ENCODE data around the gene RNASEH2A.
"Not testable (repeated sequence)": the region's sequence is repeated elsewhere in the genome, so short reads cannot be mapped to it uniquely, and the experiment has no call there.

Gene RNASEH2A

DNA sequence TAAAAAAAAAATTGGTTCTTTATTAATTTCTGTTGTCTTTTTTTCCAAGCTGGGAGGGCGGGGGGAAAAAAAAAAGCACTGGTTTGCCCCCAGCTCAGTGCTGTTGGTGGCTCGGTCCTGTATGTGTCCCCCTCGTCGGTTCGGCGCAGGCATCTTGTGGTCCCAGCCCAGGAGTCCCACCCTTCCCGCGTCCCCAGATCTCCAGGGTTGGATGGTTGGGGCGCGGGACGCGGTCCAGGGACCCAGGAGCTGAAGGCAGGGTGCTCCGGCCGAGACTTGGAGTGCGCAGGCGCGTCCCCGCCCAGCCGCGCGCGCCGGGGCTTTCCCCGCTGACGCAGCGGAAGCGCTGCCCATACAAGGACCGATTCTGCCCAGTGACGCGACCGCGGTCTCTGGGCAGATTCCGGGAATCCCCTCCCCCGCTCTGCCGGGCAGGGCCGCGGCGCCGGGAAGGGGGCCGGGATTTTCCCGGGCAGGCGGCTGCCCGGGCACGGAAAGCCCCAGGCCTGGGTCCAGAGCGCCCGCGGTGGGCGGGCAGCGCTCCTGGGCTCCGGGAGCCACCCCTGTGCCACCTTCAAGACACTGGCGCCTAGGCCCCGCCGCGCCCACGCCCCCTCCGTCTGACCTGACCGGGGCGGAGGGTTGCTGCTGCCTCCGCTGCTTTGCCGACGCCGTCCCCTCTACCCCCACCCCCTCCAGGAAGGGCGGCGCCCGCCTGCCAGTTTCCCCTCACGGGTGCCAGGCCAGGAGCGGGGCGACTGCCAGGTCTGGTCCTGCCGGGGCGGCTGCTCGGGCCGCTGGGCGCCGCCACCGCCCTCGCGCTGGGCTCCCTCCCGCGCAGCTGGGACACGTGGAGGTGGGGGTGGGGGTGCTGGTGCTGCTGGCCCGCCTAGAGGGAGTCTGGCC is 12.8 kb upstream of the RNASEH2A start:
- peak; percentile 89 for DNase-seq (ENCODE audit: low spot score)

- no peak for DNase-seq (ENCODE audit: low spot score)
Observed at GRCh38 chr19:12794196-12794941, 12.0 kb upstream of the RNASEH2A start.

DNA sequence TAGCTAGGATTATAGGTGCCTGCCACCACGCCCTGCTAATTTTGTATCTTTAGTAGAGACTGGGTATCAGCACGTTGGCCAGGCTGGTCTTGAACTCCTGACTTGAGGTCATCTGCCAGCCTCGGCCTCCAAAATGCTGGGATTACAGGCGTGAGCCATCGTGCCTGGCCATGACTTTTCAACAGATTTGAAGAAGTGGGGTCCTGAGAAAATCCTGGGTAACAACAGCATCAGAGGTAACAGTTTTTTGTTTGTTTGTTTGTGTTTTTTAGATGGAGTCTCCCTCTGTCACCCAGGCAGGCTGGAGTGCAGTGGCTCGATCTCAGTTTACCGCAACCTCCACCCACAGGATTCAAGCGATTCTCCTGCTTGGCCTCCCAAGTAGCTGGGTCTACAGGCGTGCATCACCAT is 11.4 kb upstream of the RNASEH2A start:
- no peak for DNase-seq (ENCODE audit: low spot score)

DNA sequence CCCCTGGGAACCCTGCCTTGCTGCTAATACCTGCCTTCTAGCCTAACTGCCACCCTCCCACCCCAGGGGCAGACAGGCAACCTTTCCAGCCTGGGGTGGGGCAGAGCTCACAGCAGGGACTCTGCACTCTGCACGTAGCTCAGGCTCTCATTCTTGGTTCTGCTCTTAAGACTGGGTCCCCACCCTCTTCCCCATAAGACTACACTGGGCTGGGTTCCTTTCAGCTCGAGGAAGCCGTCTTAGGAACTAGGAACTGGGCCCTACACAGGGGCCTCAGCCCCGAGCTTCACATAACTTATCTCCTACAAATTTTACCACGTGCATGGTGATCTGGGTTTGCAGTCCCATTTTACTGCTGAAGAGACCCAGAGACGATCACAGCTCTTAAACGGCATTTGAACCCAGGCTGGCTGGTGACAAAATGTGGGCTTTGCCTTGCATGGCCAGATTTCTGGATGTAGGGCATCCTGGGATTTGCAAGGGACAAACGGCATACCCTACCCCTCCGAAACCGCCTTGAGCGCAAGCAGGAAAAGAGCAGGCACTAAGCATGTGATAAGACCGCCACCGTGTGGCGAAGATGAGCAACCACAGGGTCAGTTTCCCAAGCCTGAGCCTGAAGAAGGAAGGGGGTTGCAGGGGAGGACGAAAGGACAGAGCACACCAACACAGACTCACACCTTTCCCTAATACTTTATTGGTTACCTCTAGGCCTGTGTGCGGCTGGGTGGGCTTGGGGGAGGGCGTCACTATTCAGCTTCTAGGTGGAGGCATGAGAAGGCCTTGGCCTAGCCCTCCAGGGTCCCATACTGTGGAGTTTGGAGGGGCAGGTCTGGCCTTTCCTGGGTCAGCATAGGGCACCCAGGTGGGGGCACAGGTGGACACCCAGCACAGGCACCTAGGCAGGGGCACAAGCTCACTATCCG is 10.0 kb upstream of the RNASEH2A start:
- peak; percentile 83 for DNase-seq (ENCODE audit: low spot score)

DNA sequence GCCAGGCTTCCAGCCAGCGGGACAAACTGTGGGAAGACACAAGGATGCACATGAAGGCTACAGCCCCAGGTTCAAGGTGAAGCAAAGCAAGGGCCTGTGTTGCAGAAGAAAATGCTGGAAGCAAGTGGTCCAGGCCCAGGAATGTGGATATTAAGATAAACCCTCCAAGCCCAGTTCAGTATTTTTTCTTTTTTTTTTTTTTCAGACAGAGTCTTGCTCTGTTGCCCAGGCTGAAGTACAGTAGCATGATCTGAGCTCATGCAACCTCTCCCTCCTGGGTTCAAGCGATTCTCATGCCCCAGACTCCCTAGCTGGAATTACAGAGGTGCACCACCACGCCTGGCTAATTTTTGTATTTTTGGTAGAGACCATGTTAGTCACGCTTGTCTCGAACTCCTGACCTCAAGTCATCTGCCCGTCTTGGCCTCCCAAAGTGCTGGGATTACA is 9.2 kb upstream of the RNASEH2A start:
- DNase-seq (ENCODE audit: low spot score) = no peak

DNA sequence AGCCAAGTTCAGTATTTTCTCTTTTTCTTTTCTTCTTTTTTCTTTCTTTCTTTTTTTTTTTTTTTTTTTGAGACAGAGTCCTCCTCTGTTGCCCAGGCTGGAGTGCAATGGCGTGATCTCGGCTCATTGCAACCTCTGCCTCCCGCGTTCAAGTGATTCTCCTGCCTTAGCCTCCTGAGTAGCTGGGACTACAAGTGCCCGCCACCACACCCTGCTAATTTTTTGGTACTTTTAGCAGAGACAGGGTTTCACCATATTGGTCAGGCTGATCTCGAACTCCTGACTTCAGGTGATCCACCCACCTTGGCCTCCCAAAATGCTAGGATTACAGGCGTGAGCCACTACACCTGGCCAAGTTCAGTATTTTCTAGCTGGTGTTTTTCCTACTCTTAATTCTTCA is 8.8 kb upstream of the RNASEH2A start:
- DNase-seq (ENCODE audit: low spot score) = not testable (repeated sequence)

- no peak for DNase-seq (ENCODE audit: low spot score)
Observed at GRCh38 chr19:12799742-12800465, 6.5 kb upstream of the RNASEH2A start.

GRCh38 chr19:12800466-12800770 is 6.0 kb upstream of the RNASEH2A start:
- DNase-seq (ENCODE audit: low spot score) = no peak

- DNase-seq (ENCODE audit: low spot score) = no peak
Observed at GRCh38 chr19:12800923-12801465, 5.4 kb upstream of the RNASEH2A start.

GRCh38 chr19:12801466-12802266 is 4.7 kb upstream of the RNASEH2A start, which contains the start of the genes PRDX2 and THSD8:
Gene PRDX2 (minus strand): TSS chr19:12801800. CDS start chr19:12801261, 539 bp downstream.
Gene THSD8 (plus strand): TSS chr19:12802069. CDS start chr19:12802072, 3 bp downstream.
- DNase-seq (ENCODE audit: low spot score) = peak; percentile 83

DNA sequence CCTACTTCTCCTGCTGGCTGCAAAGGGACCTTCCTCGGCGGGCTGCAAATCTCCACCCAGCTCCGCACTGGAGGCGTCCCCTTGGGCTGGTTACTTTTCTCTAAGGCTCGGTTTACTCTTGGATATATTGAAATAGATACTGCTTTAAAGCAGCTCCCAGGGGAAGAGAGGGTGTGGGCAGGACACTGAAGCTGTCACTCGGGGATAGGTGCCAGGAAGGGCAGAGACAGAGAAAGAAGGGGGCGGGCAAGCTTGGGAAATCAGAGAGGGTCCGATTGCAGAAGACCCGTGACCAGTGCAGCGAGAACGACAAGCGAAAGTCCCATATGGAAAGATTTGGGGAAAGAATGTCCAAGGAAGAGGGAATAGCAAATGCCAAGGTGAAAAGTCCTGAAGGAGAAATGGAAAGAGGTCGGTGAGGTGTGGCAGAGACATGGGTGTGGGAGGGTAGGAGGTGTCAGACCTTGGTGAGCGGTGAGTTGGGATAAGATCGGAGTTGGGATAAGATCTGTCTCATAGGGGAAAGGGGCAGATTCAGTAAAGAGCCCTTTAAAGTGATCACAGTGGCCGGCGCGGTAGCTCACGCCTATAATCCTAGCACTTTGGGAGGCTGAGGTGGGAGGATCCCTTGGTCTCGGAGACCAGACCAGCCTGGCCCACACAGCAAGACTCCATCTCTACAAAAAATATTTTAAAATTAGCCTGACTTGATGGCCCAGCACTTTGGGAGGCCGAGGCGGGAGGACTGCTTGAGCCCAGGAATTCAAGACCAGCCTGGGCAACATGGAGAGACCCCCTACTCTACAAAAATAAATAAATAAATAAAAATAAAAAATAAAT is 3.9 kb upstream of the RNASEH2A start:
- no peak for DNase-seq (ENCODE audit: low spot score)

GRCh38 chr19:12804051-12804450 is 2.3 kb upstream of the RNASEH2A start:
- no peak for DNase-seq (ENCODE audit: low spot score)

DNA sequence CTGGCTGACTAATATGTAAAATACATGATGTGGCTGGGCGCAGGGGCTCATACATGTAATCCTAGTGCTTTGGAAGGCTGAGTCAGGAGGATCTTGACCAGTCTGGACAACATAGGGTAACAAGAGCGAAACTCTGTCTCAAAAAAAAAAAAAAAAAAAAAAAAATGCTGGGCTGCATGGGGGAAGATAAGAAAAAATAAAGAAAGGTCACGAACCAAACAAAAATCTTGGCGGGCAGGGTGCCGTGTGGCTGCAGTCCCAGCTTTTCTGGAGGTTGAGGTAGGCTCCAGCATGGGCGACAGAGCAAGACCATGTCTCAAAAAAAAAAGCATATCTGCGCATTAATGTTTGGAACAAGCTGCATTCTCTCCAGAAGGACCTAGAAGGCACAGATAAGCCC is 8.7 kb downstream of the RNASEH2A start:
- DNase-seq (ENCODE audit: low spot score) = no peak

- DNase-seq (ENCODE audit: low spot score) = not testable (repeated sequence)
Observed at GRCh38 chr19:12817188-12817587, 10.8 kb downstream of the RNASEH2A start.

DNA sequence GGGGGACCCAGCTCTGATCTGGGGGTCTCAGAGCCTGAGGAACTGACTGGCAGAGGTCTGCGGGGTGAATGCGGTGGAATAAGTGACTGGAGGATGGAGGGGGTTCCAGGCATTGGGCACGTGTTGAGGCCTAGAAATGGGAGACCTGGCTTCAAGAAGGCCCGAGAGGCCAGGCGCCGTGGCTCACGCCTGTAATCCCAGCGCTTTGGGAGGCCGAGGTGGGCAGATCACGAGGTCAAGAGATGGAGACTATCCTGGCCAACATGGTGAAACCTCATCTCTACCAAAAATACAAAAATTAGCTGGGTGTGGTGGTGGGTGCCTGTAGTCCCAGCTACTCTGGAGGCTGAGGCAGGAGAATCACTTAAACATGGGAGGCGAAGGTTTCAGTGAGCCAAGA is 11.4 kb downstream of the RNASEH2A start:
- not testable (repeated sequence) for DNase-seq (ENCODE audit: low spot score)

DNA sequence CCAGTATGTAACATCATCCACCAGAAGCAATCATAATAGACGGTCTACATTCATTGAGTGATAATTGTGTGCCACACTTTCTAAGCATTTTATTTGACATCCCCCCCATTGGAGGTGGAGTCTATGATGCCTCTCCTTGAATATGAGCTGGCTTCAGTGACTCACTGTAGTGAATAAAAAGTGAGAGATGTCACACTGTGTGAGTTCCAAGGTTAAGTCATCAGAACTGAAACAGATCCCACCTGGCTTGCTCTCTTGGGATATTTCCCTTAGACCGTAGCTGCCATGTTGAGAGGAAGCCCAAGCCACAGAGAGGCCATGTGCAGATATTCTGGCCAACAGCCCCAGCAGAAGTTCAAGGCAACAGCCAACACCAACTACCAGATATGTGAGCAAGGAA is 15.4 kb downstream of the RNASEH2A start:
- DNase-seq (ENCODE audit: low spot score) = no peak

GRCh38 chr19:12825254-12826131 is 19.1 kb downstream of the RNASEH2A start:
- DNase-seq (ENCODE audit: low spot score) = peak; percentile 71

GRCh38 chr19:12828494-12828893 is 22.1 kb downstream of the RNASEH2A start:
- DNase-seq (ENCODE audit: low spot score) = peak; percentile 76
